Transverse colon (tissue), 4 donors: ENCODE data around the gene MRPL39. TPM values are rescaled to one million over a fixed set of nuclear protein-coding genes. Genes with fewer than 3 reads are reported as not detected.

ENCODE experiments used
- total RNA-seq, 4 donors: library from RNA; depleted of rRNA; stranded (reverse); fragments of >200 nt; gene quantifications; one replicate each; pipeline ENCODE4 v1.1.0, GENCODE V29; 2016

The MRPL39 gene
- total RNA-seq, 4 donors from 2014 or later = 10.1 to 16.8 (median 14.9) TPM; not detected in 1

Other genes starting within 250 kb of the MRPL39 start
- gene JAM2, start 31.8 kb upstream of the MRPL39 start, total RNA-seq = 1 to 10 TPM in 3 of 4 donors, under 1 TPM in 1; 0.75 to 7.4 (median 4.7) TPM
- gene ATP5PF, start 127.4 kb upstream of the MRPL39 start, total RNA-seq = 100 to 1,000 TPM in 1 of 4 donors, 10 to 100 TPM in 3; 56.9 to 147 (median 78.4) TPM
- gene GABPA, start 127.5 kb upstream of the MRPL39 start, total RNA-seq = 10 to 100 TPM in 3 of 4 donors, 1 to 10 TPM in 1; 5.4 to 23.3 (median 18.6) TPM